Activated naive CD4-positive, alpha-beta T cell treated with anti-CD3 and anti-CD28 coated beads, Interleukin-2, amount 50 U/mL, for 24 hours (primary cell): ENCODE results near the gene METTL26.

ENCODE experiments used
- H3K27ac Mint-ChIP-seq: one replicate; pipeline ENCODE4 v1.8.0; 2021; ENCODE audit warnings: mild to moderate bottlenecking, mixed read lengths
- H3K27me3 Mint-ChIP-seq: one replicate; pipeline ENCODE4 v1.8.0; 2021; ENCODE audit warnings: mixed read lengths
- H3K36me3 Mint-ChIP-seq: one replicate; pipeline ENCODE4 v1.8.0; 2021; ENCODE audit warnings: mixed read lengths
- H3K4me1 Mint-ChIP-seq: one replicate; pipeline ENCODE4 v1.8.0; 2021; ENCODE audit warnings: mixed read lengths
- H3K4me3 Mint-ChIP-seq: one replicate; pipeline ENCODE4 v1.8.0; 2021; ENCODE audit warnings: mild to moderate bottlenecking, mixed read lengths
- H3K9me3 Mint-ChIP-seq: one replicate; pipeline ENCODE4 v1.8.0; 2021; ENCODE audit warnings: mixed read lengths

The METTL26 gene

DNA sequence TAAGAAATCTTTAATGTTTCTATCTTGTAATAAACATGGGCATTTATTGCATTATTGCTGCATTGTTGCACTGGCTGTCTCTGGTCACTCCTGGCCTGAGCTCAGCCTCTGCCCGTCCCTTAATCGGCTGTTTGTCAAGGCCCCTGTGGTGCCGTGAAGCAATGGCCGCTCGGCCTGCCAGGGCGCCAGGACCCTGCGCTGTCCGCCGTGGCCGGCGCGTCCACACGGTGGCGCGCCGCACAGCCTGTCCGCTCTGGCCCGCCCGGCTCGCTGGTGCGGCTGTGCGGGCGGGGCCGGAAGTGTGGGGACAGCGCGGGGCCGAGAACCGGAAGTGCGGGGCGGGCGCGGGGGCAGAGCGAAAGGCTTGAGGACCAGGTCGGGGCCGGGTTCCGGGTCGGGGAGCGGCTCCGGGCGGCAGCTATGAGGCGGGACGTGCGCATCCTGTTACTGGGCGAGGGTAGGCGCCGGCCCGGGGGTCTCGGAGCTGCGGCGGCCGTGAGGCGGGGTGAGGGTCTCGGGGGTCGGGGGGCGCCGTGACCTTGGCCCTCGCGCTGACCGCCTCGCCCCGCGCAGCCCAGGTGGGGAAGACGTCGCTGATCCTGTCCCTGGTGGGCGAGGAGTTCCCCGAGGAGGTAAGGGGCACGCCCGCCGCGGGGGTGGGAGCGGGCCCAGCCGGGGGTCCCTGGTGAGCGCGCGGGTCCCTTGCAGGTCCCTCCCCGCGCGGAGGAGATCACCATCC is 31.8 kb upstream of the METTL26 start, which contains the start of gene RHOT2:
TSS of gene RHOT2 (plus strand) at position 353 of the 739 bp plus-strand sequence. CDS start at position 421, 68 bp downstream.
- H3K27me3 Mint-ChIP-seq = no peaks in the 10 kb centered on the region
- H3K27ac Mint-ChIP-seq = peak within 1 kb of the TSS; percentile 65

DNA sequence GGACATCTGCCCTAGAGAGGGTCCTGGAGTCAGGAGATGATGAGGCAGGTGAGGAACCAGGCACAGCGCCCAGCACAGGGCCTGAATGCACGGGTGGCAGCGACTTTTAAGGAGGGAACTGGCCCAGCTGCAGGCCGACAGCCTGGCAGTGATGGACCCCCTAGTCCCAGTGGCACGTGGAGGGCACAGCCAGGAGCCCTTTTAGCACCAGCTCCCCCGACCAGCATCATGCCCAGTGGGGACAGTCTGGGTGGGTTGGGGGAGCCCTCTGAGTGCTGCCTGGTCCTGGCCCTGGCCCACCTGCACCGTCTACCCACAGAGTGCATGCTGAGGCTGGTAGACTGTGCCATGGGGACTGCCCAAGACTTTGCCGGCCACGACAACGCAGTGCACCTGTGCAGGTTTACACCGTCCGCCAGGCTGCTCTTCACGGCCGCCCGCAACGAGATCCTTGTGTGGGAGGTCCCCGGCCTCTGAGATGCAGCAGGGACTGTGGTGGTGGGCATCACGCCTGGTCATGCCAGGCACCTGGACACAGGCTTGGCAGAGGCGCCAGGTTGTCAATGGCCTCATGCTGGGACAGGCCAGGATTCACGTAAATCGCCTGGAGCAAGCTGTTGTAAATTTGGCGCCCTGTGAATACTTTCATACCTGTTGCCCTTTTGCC is 31.1 kb upstream of the METTL26 start:
- Mint-ChIP-seq H3K9me3 (no peaks in the 10 kb centered on the region), H3K27ac (peak overlapping the region; percentile 65), H3K27me3 (no peaks in the 10 kb centered on the region), H3K4me3 (peak overlapping the region; percentile 76), H3K4me1 (peaks cover 7% of the 10 kb centered on the region), H3K36me3 (no peaks in the 10 kb centered on the region)

More for the DNA sequence above, 31.8 kb upstream of the METTL26 start, which contains the start of gene RHOT2:
- Mint-ChIP-seq H3K4me1 (peaks cover 7% of the 10 kb centered on the region), H3K4me3 (peak within 1 kb of the TSS; percentile 76), H3K36me3 (no peaks in the 10 kb centered on the region), H3K9me3 (no peaks in the 10 kb centered on the region)

DNA sequence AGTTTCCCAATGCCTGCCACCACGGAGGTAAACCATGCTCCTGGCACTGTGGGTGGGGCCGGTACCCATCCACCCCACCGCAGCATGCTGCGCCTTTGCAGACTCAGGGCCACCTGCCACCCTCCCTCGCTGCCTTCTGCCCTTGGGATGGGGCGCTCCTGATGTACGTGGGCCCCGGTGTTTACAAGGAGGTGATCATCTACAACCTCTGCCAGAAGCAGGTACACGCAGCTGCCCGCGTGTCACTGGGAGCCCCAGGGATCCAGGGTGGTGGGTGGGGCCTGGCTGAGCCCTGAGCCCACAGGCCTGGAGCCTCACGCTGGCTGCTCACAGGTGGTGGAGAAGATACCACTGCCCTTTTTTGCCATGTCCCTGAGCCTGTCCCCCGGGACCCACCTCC is 30.5 kb upstream of the METTL26 start:
- H3K4me1 Mint-ChIP-seq = peaks cover 7% of the 10 kb centered on the region
- H3K27ac Mint-ChIP-seq = no peak overlapping the region
- no peaks in the 10 kb centered on the region for H3K36me3 Mint-ChIP-seq
- no peaks in the 10 kb centered on the region for H3K27me3 Mint-ChIP-seq
- H3K4me3 Mint-ChIP-seq = no peak overlapping the region
- no peaks in the 10 kb centered on the region for H3K9me3 Mint-ChIP-seq

DNA sequence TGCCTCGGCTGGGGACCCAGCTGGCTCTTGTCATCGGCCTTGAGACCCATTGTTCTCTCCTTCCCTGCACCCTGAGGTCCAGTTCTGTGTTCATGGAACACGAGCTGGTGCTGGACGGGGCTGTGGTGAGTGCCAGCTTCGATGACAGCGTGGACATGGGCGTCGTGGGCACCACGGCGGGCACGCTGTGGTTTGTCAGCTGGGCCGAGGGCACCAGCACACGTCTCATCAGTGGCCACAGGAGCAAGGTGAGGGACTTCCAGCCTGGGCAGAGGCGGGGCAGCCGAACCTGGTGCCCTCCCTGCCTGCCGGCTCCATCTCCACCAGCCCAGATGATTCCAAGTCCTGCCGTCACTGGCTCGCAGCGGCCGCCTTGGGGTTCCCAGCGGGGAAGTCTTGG is 26.5 kb upstream of the METTL26 start:
- H3K27ac Mint-ChIP-seq = peak overlapping the region; percentile 35
- no peak overlapping the region for H3K4me3 Mint-ChIP-seq
- no peaks in the 10 kb centered on the region for H3K36me3 Mint-ChIP-seq
- H3K9me3 Mint-ChIP-seq = no peaks in the 10 kb centered on the region
- no peaks in the 10 kb centered on the region for H3K27me3 Mint-ChIP-seq
- peaks cover 7% of the 10 kb centered on the region for H3K4me1 Mint-ChIP-seq

DNA sequence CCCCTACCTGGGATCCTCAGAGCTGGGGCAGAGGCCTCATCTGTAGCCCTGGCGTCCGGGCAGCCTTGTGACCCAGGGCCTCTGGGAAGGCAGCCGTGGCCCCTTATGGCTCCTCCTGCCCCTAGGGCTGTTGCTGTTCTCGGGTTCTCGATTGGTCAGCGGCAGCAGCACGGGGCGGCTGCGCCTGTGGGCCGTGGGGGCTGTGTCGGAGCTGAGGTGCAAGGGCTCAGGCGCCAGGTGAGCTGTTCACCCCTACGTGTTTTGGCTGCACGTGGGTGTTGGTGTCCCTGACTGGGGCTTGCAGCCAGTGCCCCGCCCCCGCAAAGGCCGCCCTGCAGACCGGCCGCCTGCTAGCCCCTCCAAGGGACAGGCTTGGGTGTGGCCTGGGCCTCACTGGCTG is 26.0 kb upstream of the METTL26 start:
- no peak overlapping the region for H3K4me3 Mint-ChIP-seq
- no peaks in the 10 kb centered on the region for H3K36me3 Mint-ChIP-seq
- no peak overlapping the region for H3K27ac Mint-ChIP-seq
- peaks cover 6% of the 10 kb centered on the region for H3K4me1 Mint-ChIP-seq
- H3K27me3 Mint-ChIP-seq = no peaks in the 10 kb centered on the region
- H3K9me3 Mint-ChIP-seq = no peaks in the 10 kb centered on the region

DNA sequence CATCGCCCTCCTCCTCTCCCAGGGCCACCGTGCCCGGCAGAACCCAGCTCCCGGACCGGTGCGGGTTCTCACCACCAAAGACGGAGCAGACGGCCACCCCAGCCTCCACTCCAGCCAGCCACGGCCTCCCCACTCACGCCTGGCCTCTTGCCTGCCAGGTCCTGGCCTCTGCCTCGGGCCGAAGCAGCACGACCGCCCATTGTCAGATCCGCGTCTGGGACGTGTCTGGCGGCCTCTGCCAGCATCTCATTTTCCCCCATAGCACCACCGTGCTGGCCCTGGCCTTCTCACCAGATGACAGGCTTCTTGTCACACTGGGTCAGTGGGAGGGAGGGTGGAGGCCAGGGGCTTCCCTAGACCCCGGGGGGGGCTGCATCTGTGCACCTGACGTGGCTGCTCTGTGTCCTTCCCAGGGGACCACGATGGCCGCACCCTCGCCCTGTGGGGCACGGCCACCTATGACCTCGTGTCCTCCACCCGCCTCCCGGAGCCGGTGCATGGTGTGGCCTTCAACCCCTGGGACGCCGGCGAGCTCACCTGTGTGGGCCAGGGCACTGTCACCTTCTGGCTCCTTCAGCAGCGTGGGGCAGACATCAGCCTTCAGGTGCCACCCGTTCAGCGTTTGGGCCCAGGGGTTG is 25.2 kb upstream of the METTL26 start:
- H3K36me3 Mint-ChIP-seq = no peaks in the 10 kb centered on the region
- peaks cover 6% of the 10 kb centered on the region for H3K4me1 Mint-ChIP-seq
- H3K27me3 Mint-ChIP-seq = no peaks in the 10 kb centered on the region
- no peak overlapping the region for H3K27ac Mint-ChIP-seq
- no peaks in the 10 kb centered on the region for H3K9me3 Mint-ChIP-seq
- H3K4me3 Mint-ChIP-seq = peak overlapping the region; percentile 19

DNA sequence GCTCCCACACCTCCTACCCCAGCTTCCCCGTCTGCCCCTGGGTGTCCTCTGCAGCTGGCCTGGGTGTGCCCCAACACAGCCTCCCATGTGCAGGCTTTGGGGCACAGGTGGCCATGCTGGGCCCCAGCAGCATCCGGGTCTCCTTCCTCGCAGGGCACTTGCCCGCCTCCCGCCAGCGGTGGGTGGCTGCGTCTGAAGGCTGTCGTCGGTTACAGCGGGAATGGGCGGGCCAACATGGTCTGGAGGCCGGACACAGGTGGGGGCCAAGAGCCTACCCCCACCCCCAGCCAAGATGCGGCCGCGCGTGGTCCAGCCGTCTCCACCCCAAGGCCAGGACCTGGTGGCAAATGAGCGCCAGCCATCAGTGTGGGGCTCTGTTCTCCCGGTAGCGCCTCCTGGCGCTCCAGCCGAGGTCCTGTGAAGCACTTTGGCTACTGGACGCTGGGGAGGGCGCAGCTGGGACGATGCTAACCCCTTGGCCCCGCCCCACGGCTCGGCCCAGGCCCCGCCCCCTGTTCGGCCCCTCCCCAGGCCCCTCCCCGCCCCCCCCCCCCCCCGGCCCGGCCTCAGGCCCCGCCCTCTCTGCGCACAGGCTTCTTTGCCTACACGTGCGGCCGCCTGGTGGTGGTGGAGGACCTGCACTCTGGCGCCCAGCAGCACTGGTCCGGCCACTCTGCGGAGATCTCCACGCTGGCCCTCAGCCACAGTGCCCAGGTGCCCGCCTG is 24.5 kb upstream of the METTL26 start:
- no peak overlapping the region for H3K27ac Mint-ChIP-seq
- H3K4me1 Mint-ChIP-seq = peaks cover 6% of the 10 kb centered on the region
- H3K27me3 Mint-ChIP-seq = no peaks in the 10 kb centered on the region
- H3K36me3 Mint-ChIP-seq = no peaks in the 10 kb centered on the region
- peak overlapping the region; percentile 19 for H3K4me3 Mint-ChIP-seq
- H3K9me3 Mint-ChIP-seq = no peaks in the 10 kb centered on the region

DNA sequence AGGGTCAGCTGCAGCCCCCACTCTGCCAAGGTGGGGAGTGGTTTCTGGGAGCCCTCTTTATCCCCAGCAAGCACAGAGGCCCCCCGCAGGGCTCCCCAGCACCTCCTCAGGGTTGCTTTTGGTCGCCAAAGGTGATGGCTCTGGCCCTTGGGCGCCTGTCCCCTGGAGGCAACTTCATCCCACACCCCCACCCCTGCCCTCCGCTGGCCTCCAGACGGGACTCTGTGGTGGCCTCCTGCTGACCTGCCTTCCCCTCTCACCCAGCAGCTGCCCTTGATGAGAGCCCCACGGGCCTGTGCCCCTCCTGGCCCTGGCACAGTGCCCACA is 24.0 kb upstream of the METTL26 start:
- Mint-ChIP-seq H3K9me3 (no peaks in the 10 kb centered on the region), H3K36me3 (no peaks in the 10 kb centered on the region), H3K27me3 (no peaks in the 10 kb centered on the region), H3K27ac (no peak overlapping the region), H3K4me1 (peaks cover 6% of the 10 kb centered on the region), H3K4me3 (no peak overlapping the region)

DNA sequence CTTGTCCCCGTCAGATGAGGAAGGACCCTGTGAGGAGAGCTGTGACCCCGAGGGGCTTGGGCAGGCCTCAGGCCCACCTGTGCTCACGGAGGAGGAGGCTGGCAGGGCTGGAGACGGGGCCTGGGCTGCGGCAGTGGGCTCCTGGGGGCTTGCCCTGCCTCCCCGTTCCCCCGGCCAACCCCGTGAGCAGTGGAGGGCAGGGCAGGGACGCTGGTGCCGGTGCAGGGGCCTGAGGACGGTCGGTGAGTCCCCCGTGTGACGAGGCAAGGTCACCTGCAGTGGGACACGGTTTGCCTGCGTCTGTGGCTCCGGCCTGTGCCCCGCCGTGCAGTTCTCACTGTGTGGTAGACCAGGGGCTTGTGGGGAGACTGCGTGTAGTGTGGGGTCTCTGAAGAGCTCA is 23.5 kb upstream of the METTL26 start:
- no peak overlapping the region for H3K4me3 Mint-ChIP-seq
- H3K27me3 Mint-ChIP-seq = no peaks in the 10 kb centered on the region
- peaks cover 6% of the 10 kb centered on the region for H3K4me1 Mint-ChIP-seq
- H3K9me3 Mint-ChIP-seq = no peaks in the 10 kb centered on the region
- no peaks in the 10 kb centered on the region for H3K36me3 Mint-ChIP-seq
- H3K27ac Mint-ChIP-seq = no peak overlapping the region

DNA sequence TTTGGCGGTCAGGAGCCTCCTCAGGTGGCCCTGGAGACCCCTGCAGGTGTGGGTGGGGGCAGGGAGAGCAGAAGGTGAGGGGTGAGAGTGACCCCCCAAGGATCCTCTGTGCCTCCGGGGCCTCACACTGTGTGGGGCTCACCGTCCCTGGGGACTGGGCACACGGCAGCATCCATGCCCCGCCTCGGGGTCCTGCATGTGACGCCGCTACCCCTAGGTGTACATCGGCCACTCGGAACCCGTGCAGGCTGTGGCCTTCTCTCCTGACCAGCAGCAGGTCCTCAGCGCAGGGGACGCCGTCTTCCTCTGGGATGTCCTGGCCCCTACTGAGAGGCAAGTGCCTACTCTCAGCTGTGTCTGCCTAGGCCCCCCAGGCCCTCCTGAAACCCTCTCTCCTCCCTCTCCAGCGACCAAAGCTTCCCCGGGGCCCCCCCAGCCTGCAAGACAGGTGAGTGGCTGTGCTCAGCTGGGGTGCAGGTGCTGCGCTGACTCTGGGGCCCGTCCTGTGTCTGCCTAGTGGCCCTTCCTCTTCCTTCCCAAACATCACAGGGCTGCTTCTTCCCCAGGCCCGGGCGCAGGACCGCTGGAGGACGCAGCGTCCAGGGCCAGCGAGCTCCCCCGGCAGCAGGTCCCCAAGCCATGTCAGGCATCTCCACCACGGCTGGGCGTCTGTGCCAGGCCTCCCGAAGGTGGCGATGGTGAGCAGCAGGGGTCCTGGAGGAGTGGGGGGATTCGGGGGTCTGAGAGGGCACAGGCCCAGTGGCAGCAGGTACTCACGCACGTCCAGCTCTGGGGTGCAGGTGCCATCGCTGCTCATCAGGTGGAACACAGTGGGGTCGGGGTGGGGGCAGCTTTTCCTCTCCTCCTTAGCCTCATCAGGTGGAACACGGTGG is 22.8 kb upstream of the METTL26 start:
- peaks cover 6% of the 10 kb centered on the region for H3K4me1 Mint-ChIP-seq
- H3K4me3 Mint-ChIP-seq = no peak overlapping the region
- no peaks in the 10 kb centered on the region for H3K9me3 Mint-ChIP-seq
- no peak overlapping the region for H3K27ac Mint-ChIP-seq
- H3K27me3 Mint-ChIP-seq = no peaks in the 10 kb centered on the region
- H3K36me3 Mint-ChIP-seq = no peaks in the 10 kb centered on the region

DNA sequence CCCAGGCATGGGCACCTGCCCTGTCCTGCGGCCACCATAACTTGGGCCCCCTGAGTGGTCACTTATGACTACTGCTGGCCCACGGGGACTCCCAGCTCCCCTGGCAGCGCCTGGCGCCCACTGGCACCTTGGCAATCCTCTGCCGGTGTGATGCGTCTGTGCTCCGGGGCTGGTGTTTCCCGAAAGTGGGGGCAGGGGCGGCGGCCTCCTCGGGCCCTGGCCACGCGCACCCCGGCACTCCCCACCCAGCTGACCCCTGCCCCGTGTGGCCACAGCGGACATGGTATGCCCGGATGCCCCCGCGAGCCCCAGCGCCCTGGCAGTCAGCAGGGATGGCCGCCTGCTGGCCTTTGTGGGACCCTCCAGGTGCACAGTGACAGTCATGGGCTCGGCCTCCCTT is 21.4 kb upstream of the METTL26 start:
- Mint-ChIP-seq H3K36me3 (no peaks in the 10 kb centered on the region), H3K4me1 (peaks cover 6% of the 10 kb centered on the region), H3K27ac (no peak overlapping the region), H3K27me3 (no peaks in the 10 kb centered on the region), H3K9me3 (no peaks in the 10 kb centered on the region), H3K4me3 (no peak overlapping the region)

DNA sequence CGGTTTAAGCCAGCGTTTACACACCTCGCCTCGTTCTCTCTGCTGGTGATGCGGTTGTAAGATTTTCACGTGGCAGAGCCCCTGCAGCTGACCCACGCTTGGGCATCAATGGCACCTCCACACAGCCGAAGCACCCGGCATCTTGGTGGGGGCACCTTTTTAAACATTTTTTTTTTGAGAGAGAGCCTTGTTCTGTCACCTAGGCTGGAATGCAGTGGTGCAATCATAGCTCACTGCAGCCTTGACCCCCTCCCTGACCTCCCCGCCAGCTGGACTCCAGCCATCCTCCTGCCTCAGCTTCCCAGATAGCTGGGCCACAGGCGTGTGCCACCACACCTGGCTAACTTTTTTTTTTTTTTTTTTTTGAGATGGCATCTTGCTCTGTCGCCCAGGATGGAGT is 17.9 kb upstream of the METTL26 start:
- Mint-ChIP-seq H3K36me3 (no peaks in the 10 kb centered on the region), H3K4me3 (no peak overlapping the region), H3K9me3 (no peaks in the 10 kb centered on the region), H3K27me3 (no peaks in the 10 kb centered on the region), H3K27ac (no peak overlapping the region), H3K4me1 (no peaks in the 10 kb centered on the region)

DNA sequence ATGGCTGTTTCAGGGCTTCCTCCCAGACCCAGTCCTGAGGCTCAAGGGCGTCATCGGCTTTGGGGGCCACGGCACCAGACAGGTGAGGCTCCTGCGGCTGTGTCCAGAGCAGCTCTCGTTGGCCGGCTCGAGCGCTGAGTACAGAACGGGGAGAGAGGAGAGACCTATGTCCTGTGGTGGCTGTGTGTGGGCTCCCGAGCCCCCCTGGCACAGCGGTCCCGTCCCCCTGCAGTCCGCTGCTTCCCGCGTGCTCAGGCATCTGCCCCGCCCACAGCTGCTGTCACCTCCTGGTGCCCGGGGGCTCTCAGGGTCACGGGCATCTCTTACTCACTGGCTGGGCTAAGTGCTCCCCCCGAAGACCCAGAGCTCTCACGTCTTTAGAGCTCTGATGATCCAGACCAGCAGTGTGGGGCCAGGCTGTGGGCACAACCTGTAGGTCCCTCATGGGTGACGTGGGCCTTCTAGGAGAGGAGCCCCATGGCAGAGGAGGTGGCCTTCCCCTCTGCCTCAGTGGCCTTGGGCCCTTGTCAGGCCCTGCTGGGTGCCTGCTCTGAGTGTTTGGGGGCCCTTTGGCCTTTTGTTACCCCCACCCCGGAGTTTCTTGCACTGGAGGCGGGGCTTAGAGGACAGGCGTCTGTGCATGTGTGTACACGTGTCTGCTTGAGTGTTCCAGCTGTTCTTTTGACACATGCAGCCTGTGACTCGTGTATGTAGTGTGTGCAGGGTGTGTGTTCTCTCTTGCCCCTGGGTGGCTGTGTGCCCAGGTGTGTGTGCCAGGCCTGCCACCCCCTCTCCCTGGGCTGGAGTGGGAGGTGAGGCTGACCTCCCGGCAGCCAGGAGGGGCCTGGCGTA is 16.6 kb upstream of the METTL26 start:
- Mint-ChIP-seq H3K27me3 (no peaks in the 10 kb centered on the region), H3K27ac (no peak overlapping the region), H3K9me3 (no peaks in the 10 kb centered on the region), H3K4me3 (no peak overlapping the region), H3K36me3 (no peaks in the 10 kb centered on the region), H3K4me1 (no peaks in the 10 kb centered on the region)

DNA sequence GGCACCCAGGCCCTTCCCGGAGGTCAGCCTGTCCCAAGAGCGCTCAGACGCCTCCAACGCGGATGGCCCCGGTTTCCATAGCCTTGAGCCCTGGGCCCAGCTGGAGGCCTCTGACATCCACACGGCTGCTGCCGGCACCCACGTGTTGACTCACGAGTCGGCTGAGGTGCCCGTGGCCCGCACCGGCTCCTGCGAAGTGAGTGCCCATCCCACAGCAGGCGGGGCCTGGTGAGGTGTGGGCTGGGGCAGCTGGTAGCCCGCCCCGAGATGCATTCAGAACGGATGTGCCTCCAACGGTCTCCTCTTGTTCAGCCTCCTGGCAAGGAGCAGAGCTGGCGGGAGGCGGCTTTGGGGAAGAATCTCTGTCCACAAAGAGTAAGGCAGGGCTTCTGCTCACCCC is 15.7 kb upstream of the METTL26 start:
- no peak overlapping the region for H3K4me3 Mint-ChIP-seq
- H3K36me3 Mint-ChIP-seq = no peaks in the 10 kb centered on the region
- no peaks in the 10 kb centered on the region for H3K4me1 Mint-ChIP-seq
- H3K27ac Mint-ChIP-seq = no peak overlapping the region
- H3K27me3 Mint-ChIP-seq = no peaks in the 10 kb centered on the region
- no peaks in the 10 kb centered on the region for H3K9me3 Mint-ChIP-seq
